B cell (primary cell): ENCODE measurements around the gene BMP10.

Experiments
- EZH2 ChIP-seq: IDR thresholded peaks from 2 replicates; pipeline ENCODE4 v1.6.1; 2012; ENCODE audit warnings: borderline replicate concordance, low read depth, mild to moderate bottlenecking, moderate library complexity, low read length; ENCODE audit not compliant: insufficient read depth, poor library complexity, severe bottlenecking
- TF ChIP-seq, protein P1 (sequence below): fragments of 200-600 bp; IDR thresholded peaks from one replicate; pipeline ENCODE4 v1.8.0; 2022; ENCODE audit warnings: antibody characterized with exemption, mild to moderate bottlenecking

DNA sequence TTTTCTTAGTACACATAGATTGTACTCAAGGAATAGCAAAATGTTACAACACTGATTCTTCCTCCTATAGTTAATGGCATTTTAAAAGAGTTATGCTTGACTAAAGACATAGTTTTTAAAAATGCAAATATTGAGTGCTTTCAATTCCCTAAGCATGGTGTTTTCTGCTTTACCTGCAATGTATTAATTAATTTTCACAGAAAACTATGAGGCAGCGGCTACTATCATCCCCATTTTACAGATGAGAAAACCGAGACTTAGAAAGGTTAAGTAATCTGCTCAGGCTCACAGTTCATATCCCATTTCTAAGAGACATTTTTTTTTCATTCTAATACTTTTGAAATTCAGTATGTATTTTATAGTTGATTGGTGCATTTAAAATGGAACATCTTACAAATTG is 38.0 kb downstream of the BMP10 start:
- TF ChIP-seq, protein P1, sequence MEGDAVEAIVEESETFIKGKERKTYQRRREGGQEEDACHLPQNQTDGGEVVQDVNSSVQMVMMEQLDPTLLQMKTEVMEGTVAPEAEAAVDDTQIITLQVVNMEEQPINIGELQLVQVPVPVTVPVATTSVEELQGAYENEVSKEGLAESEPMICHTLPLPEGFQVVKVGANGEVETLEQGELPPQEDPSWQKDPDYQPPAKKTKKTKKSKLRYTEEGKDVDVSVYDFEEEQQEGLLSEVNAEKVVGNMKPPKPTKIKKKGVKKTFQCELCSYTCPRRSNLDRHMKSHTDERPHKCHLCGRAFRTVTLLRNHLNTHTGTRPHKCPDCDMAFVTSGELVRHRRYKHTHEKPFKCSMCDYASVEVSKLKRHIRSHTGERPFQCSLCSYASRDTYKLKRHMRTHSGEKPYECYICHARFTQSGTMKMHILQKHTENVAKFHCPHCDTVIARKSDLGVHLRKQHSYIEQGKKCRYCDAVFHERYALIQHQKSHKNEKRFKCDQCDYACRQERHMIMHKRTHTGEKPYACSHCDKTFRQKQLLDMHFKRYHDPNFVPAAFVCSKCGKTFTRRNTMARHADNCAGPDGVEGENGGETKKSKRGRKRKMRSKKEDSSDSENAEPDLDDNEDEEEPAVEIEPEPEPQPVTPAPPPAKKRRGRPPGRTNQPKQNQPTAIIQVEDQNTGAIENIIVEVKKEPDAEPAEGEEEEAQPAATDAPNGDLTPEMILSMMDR: no peak
- TF ChIP-seq EZH2: no peak
